Activated CD4-positive, alpha-beta T cell treated with anti-CD3 and anti-CD28 coated beads for 48 hours (primary cell): ENCODE results near the gene PCSK2.
"Not testable (repeated sequence)": the region's sequence is repeated elsewhere in the genome, so short reads cannot be mapped to it uniquely, and the experiment has no call there.

Source experiments
- DNase-seq: peaks from one replicate; pipeline ENCODE4 v3.0.0-alpha.2; 2020

The PCSK2 gene

GRCh38 chr20:17226410-17227218 is at the start of gene PCSK2:
TSS of gene PCSK2 (plus strand) at chr20:17227040. CDS start at chr20:17227306, 266 bp downstream.
- DNase-seq, result no peak

GRCh38 chr20:17177341-17177740 is 49.5 kb upstream of the PCSK2 start:
- DNase-seq, result no peak

- DNase-seq, result no peak
Observed at GRCh38 chr20:17179840-17180239, 47.0 kb upstream of the PCSK2 start.

GRCh38 chr20:17189976-17190695 is 36.7 kb upstream of the PCSK2 start:
- no peak for DNase-seq

- DNase-seq, result no peak
Observed at GRCh38 chr20:17197041-17197440, 29.8 kb upstream of the PCSK2 start.

- DNase-seq, result no peak
Observed at GRCh38 chr20:17202030-17202429, 24.8 kb upstream of the PCSK2 start.

GRCh38 chr20:17202673-17203072 is 24.2 kb upstream of the PCSK2 start:
- DNase-seq, result no peak

- DNase-seq, result no peak
Observed at GRCh38 chr20:17205084-17205813, 21.6 kb upstream of the PCSK2 start.

- DNase-seq, result no peak
Observed at GRCh38 chr20:17210387-17210786, 16.5 kb upstream of the PCSK2 start.

- no peak for DNase-seq
Observed at GRCh38 chr20:17210983-17211382, 15.9 kb upstream of the PCSK2 start.

GRCh38 chr20:17215167-17215566 is 11.7 kb upstream of the PCSK2 start:
- no peak for DNase-seq

- DNase-seq, result not testable (repeated sequence)
Observed at GRCh38 chr20:17219856-17220255, 7.0 kb upstream of the PCSK2 start.

GRCh38 chr20:17223553-17223952 is 3.3 kb upstream of the PCSK2 start:
- no peak for DNase-seq

GRCh38 chr20:17225851-17226409 is 910 bp upstream of the PCSK2 start:
- no peak for DNase-seq

GRCh38 chr20:17227219-17227575 is 357 bp downstream of the PCSK2 start:
- no peak for DNase-seq

GRCh38 chr20:17227669-17228623 is 1.1 kb downstream of the PCSK2 start:
- DNase-seq, result no peak

- DNase-seq, result no peak
Observed at GRCh38 chr20:17228624-17229061, 1.8 kb downstream of the PCSK2 start.

GRCh38 chr20:17229256-17229655 is 2.4 kb downstream of the PCSK2 start:
- no peak for DNase-seq

GRCh38 chr20:17233626-17234025 is 6.8 kb downstream of the PCSK2 start:
- no peak for DNase-seq

- DNase-seq, result no peak
Observed at GRCh38 chr20:17236766-17237165, 9.9 kb downstream of the PCSK2 start.

- DNase-seq, result no peak
Observed at GRCh38 chr20:17248224-17248623, 21.4 kb downstream of the PCSK2 start.

GRCh38 chr20:17262786-17263185 is 35.9 kb downstream of the PCSK2 start:
- no peak for DNase-seq
